ENCODE measurements around the gene VAC14.

The VAC14 gene

DNA sequence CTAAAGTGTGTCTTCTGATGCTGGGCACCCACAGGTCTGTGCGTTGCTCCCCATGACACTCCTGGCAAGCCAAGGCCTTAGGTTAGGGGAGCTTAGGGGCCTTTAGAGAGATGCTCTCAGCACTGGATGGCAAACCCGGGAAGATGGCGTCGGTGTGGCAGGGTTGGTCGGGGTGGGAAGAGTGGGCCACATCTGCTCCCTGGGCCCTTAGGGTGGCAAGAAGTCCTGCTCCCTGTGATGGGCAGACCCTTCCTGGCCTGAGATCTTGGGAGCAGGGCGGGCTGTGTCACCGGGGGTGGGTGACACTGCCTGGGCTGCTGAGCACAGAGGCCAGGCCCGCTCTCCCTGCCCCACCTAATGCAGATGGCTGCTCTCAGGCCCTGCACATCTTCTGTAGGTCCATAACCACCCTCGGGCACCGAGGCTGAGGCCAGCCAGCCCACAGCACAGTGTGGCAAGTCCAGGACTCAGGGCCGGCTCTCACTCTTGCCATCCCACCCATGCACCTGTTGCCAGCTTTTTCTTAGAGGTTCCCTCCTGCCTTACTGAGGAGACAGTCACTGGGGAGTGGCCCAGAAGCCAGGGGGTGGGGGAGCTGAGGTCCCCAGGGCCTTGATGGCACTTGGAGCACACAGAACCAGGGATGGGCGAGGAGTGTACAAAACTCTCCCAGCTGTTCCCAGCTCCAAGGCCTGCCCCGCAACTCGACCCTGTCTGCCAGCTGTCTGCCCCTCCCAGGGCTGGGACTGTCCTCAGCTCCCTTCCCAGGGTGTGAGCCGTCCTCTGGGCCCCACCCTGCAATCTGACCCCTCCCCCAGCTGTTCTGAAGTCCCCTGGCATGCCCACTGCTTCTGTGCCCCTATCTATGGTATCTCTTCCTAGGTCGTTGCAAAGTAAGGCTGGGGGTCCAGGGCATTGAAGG, 110.7 kb downstream of the VAC14 start:
- no peak for DNase-seq

GRCh38 chr16:70689035-70689969, 111.7 kb downstream of the VAC14 start:
- DNase-seq = no peak

DNA sequence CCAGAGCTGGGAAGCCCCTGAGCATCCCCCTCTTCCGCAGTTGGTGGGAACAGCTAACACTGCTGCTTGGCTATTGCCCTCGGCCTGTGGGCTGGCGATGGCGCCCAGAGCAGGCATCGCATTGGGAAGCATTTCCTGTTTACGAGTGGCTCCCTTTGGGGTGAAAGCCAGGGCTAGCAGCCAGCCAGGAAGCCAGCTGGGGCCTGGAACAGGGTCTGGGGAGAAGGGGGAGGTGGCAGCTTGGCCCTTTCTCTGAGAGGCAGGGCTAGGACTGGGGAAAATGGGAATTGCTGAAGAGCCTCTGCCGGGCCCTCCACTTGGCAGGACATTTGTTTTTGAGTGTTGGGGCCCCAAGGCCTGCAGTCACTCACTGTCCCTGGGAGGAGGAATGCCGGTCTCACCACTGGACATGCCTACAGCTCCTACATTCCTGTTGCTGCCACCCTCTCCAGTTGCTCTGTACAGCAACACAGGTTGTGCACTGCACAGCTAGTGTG, 112.7 kb downstream of the VAC14 start:
- peak in 1 of 2 experiments; percentile 56 for DNase-seq

- no peak for DNase-seq
Measured at GRCh38 chr16:70687671-70688245, 113.2 kb downstream of the VAC14 start.

DNA sequence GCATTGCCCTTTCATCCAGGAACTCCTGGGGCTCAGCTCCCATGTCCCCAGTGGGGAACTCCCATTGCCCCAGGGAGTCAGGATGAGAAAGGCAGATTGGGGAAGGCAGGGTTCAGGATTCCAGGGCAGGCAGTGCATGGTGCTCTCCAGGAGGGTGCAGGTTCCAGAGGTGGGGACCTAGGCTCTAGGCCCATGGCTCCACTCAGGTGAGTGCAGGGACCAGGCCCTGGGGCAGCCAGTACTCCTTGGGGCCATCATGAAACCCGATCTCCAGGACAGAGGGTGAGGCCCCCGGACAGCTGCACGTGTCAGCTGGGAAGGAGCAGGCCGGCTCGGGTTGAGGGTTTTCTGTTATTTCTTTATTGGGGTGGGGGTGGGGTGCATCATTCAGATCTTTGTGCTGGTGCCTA, 113.9 kb downstream of the VAC14 start:
- DNase-seq = peak in 1 of 2 experiments; percentile 65

DNA sequence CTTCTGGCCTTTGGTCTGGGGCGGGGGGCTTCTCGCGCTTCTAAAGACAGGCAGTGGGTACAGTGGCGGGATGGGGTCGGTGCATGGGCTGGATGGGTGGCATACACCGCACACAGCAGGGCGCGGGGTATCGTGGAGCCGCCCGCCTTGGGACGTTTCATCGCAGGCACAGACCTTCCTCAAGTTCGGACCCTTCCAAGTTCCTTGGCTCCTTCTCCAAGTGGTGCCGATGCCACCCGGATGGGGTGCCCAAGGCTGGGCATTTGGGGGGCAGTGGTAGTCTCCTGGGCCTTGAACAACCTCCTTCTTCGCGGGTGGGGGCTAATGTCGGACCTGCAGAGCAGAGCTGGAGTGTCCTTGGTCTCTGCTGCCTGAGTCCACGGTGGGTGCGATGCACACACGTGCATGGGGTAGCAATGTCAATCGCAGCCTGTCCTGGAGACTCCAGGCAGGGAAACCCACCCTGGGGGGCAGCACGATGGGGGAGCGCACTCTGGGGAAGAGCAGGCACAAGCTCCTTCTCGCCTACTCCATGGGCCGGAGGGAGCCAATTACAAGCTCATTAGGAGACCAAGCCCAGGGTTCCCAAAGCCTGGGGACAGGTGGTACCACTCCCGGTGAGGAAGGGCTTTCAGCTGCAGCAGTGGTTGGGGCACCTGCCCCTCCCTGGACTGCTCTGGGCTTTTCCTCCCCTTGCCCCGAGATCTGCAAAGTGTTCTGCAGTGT, 114.4 kb downstream of the VAC14 start:
- peak; percentile 60 to 65 for DNase-seq

- DNase-seq = peak; percentile 90 to 94
Measured at GRCh38 chr16:70685938-70686375, 115.0 kb downstream of the VAC14 start, which contains the start of gene MTSS2. TSS of gene MTSS2 (minus strand) at chr16:70686053. CDS start at chr16:70685791, 262 bp downstream.

DNA sequence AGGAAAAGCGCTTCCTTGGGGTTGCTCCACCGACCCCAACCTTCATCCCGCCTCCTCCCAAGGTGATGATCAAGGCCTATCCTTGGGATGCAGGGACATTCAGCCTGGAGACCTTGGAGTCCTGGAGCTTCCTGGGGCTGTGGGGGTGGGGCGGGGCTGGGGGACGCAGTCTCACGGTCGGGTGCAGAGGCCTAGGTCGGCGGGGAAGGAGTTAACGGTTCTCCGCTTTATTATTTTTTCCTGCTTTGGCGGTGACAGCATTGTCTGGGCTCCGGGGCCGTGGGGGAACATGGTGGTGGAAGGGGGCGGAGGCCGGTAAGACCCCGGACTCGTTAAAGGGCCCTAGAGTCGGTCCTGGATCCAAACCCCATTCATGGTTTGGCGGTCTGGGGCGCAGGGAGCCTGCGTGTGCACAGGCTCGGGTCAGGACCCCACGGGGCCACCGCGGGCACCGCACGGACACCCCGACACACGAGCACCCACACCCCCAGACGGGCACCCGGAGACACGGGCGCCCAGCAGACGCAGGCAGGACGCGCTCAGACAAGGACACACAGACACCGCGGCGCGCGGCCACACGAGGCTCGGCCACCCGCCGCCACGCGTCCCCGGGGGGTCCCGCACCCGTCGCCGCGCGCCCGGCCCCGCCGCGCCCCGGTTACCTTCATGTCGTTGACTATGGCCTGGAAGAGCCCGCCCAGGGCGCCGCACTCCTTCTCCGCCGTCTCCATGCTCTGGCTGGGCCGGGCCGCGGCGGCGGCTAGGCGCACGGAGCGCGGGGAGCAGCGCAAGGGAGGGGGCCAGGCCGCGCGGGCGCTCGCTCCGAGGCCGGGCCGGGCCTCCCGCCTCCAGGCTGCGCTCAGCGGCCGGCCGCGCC, 115.7 kb downstream of the VAC14 start:
- no peak for DNase-seq

DNA sequence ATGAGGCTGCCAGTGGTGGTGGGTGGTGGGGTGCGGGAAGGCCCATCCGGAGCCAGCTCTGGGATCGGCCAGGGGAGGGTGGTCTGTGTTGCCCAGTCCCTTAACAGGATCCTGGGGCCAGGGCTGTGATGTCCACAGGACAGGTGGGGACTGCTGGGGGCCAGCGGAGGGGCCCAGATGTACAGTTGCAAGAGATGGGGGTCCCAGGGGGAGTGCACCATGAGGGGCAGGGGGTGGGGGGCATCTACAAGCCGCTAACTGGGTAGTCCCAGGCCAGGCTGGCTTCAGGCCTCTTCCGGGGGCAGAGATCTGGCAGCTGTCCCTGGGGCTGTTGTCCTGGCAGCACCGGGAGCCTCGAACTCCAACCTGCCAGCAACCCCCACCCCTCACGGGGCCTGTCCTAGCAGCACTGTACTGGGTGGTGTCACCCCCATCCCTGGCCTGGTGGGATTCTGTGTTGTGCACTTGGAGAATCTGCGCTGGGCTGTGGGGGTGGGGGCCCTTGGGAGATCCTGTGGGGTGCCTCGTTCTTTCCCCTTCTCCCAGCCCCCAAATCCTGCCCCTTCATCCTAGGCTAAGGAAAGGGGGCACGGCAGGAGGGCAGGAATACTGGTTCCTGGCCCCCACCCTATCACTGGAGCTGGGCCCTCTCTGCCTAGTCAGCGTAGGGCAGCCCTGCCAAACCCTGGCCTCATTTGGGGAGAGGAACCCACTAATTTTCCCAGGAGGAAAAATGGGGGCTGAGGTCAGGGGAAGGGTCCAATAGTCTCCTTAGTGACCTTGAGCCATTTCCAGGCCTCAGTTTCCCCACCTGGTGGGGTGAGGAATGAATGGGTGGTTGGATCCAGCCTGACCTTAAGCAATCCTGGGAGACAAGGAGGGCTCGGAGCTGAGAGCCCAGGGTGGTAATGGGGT, 116.6 kb downstream of the VAC14 start:
- no peak for DNase-seq

- no peak for DNase-seq
Measured at GRCh38 chr16:70683146-70683944, 117.6 kb downstream of the VAC14 start.

- no peak for DNase-seq
Measured at GRCh38 chr16:70682239-70683145, 118.5 kb downstream of the VAC14 start.

DNA sequence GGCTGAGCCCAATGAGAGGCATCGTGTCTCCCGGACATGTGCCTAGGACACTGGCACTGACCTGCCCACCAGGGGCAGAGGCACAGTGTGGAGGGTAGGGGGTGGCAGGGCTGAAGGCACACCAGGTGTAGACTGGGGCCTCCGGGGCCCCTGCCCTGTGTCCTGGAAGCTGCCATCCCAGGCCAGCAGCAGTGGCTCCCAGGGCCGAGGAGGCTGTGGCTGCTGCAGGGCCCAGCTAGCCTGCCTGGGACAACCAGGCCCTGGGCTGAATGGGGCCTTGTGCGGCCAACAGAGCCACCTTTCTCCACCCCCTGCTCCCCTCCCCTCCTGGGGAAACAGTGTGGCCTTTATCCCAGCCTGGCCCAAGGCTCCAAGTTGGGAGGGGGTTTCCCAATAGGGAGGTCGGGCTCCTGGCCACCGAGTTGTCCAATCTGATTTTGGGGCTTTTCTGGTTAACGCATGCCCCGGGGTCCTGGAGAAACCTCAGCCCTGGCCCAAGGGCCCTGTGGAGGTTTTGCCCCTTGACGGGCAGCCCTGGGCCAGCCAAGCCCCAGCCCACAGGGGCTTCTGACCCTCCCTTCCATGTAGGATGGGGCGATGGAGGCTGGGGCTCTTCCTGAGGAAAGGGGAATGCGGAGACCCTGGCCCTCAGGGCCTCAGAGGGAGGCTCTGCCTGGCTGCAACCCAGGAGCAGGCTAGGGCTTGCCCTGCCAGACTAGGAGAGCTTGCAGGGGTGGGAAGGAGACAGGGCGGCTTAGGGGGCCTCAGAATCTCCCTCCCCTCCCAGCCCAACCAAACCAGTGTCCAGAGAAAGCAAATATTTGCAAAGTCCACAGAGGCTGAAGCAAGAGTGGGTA, 119.3 kb downstream of the VAC14 start:
- no peak for DNase-seq

- DNase-seq = no peak
Measured at GRCh38 chr16:70680495-70681381, 120.2 kb downstream of the VAC14 start.

- no peak for DNase-seq
Measured at GRCh38 chr16:70679671-70680494, 121.1 kb downstream of the VAC14 start.
